HCT116 (cell line): ENCODE measurements around the gene ACOXL.

ENCODE experiments used
- EGR1 ChIP-seq: IDR thresholded peaks from 2 replicates; pipeline ENCODE4 v1.6.1; 2012; ENCODE audit warnings: low read depth
- EZH2 ChIP-seq: fragments of 200-600 bp; sonication (generic); IDR thresholded peaks from 2 replicates; pipeline ENCODE4 v1.6.1; 2017; ENCODE audit warnings: antibody characterized with exemption, mixed run types
- EZH2phosphoT487 ChIP-seq: fragments of 200-600 bp; IDR thresholded peaks from 2 replicates; pipeline ENCODE4 v1.6.1; 2018; ENCODE audit warnings: antibody characterized with exemption, borderline replicate concordance
- POLR2A ChIP-seq: IDR thresholded peaks from 2 replicates; pipeline ENCODE4 v1.7.0; 2011; ENCODE audit warnings: borderline replicate concordance; ENCODE audit not compliant: insufficient read depth, insufficient read length; ENCODE audit errors: extremely low read depth
- POLR2AphosphoS5 ChIP-seq: IDR thresholded peaks from 2 replicates; pipeline ENCODE4 v1.6.1; 2011; ENCODE audit warnings: mild to moderate bottlenecking, low read depth, low read length, moderate library complexity
- YY1 ChIP-seq: IDR thresholded peaks from 2 replicates; pipeline ENCODE4 v1.6.1; 2011; ENCODE audit warnings: low read length, low read depth, moderate library complexity, mild to moderate bottlenecking; ENCODE audit not compliant: insufficient replicate concordance; ENCODE audit errors: extremely low read depth
- TF ChIP-seq, protein P1 (sequence below), 3 experiments: fragments of 200-600 bp in 1 of 3; sonication (generic) in 1 of 3; IDR thresholded peaks in 2 of 3; conservative IDR thresholded peaks in 1 of 3; 2 replicates each; pipeline ENCODE4 v1.5.1; 2012 to 2017; ENCODE audit warnings: low read depth in 2 of 3, low read length in 2 of 3, antibody characterized with exemption in 1 of 3, borderline replicate concordance in 1 of 3, control low read depth in 1 of 3, mild to moderate bottlenecking in 1 of 3, mixed read lengths in 1 of 3, mixed run types in 1 of 3, moderate library complexity in 1 of 3; ENCODE audit not compliant: insufficient read depth in 1 of 3

DNA sequence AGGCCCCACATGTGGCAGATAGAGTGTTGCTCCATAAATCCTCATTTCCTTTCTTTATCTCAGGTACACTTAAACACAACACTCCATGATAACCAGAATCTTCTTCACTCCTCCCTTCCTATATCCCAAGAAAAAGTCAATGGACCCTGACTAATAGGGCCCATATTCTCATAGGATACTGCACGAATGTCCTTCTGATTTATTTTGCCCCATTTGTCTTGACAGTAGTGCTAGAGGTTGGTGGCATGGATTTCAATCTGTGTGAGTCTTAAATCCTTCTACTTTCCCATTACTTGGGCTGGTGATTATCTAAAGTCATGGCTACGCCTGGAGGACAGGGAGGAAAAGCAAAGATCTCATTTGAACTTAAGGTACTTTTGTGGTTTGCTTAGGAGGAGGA is 156.0 kb downstream of the ACOXL start:
- TF ChIP-seq, protein P1, sequence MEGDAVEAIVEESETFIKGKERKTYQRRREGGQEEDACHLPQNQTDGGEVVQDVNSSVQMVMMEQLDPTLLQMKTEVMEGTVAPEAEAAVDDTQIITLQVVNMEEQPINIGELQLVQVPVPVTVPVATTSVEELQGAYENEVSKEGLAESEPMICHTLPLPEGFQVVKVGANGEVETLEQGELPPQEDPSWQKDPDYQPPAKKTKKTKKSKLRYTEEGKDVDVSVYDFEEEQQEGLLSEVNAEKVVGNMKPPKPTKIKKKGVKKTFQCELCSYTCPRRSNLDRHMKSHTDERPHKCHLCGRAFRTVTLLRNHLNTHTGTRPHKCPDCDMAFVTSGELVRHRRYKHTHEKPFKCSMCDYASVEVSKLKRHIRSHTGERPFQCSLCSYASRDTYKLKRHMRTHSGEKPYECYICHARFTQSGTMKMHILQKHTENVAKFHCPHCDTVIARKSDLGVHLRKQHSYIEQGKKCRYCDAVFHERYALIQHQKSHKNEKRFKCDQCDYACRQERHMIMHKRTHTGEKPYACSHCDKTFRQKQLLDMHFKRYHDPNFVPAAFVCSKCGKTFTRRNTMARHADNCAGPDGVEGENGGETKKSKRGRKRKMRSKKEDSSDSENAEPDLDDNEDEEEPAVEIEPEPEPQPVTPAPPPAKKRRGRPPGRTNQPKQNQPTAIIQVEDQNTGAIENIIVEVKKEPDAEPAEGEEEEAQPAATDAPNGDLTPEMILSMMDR (IDR thresholded peaks at IDR 0.05 in 2 of 3, conservative IDR thresholded peaks at IDR 0.05 in 1 of 3; ENCODE audit: borderline replicate concordance in 1 of 3, insufficient read depth in 1 of 3, low read depth in 2 of 3, low read length in 2 of 3) = no peak
- no peak for TF ChIP-seq EZH2phosphoT487
- no peak for TF ChIP-seq POLR2AphosphoS5
- TF ChIP-seq EZH2 = no peak
- no peak for TF ChIP-seq POLR2A
- TF ChIP-seq YY1 = no peak
- TF ChIP-seq EGR1 = no peak
